GM19025 (cell line): ENCODE results near the gene ASPSCR1.

Experiments used
- ATAC-seq: cut with Tn5 transposase; IDR thresholded peaks from one replicate; pipeline ENCODE4 v1.9.1; 2021; ENCODE audit warnings: mild to moderate bottlenecking, low read depth, moderate library complexity; ENCODE audit not compliant: unreplicated experiment

ASPSCR1 gene

DNA sequence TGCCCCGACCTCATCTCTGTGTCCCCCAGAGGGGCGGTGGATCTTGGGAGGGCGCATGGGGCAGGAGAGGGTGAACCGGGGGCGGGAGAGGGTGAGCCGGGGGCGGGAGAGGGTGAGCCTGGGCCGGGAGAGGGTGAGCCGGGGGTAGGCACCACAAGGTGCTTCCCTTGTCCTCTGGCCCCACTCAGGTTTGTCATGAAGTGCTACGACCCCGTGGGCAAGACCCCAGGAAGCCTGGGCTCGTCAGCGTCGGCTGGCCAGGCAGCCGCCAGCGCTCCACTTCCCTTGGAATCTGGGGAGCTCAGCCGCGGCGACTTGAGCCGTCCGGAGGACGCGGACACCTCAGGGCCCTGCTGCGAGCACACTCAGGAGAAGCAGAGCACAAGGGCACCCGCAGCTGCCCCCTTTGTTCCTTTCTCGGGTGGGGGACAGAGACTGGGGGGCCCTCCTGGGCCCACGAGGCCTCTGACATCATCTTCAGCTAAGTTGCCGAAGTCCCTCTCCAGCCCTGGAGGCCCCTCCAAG is 18.9 kb downstream of the ASPSCR1 start:
- no peak for ATAC-seq

DNA sequence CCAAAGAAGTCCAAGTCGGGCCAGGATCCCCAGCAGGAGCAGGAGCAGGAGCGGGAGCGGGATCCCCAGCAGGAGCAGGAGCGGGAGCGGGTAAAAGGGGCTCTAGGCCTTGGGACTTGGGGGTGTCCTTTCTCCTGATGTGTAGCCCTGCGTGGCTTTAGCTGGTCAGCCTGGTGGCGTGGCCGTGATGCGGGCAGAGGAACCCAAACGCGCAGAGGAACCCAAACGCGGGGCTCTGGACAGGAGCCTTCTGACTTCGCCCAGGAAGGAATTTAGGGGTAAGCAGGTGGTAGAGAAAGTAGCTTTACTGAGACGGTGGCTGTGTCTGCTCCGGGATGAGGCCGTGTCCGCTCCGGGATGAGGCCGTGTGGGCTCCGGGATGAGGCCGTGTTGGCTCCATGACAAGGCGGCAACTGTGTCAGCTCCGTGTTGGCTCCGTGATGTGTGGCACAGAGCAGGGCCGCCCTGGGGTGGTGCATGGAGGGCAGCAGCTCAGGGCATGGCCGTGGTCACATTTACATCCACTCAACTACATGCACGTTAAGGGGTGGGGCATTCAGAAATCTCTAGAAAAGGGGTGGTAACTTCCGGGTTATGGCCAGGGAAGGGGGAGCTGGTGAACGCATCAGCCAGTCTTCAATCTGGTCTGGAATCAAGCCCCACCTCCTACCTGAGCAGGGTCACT is 19.5 kb downstream of the ASPSCR1 start:
- ATAC-seq, result no peak

DNA sequence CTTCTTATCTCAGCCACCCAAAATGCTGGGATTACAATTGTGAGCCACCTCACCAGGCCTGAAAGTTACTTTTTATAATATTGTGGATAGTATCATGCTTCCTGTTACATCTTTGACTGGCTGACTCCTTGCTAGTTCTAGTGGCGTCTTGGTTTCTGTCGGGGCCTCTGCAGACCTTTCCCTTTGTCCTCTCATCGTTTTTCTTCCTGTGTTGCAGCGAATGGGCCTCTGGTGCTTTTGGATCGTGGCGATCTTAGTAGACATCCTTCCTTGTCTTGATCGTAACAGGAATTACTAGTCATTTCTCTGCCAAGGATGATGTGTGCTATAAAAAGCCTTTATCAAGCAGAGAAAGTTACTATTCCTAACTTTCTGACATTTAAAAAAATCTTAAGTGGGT is 20.8 kb downstream of the ASPSCR1 start:
- no peak for ATAC-seq

DNA sequence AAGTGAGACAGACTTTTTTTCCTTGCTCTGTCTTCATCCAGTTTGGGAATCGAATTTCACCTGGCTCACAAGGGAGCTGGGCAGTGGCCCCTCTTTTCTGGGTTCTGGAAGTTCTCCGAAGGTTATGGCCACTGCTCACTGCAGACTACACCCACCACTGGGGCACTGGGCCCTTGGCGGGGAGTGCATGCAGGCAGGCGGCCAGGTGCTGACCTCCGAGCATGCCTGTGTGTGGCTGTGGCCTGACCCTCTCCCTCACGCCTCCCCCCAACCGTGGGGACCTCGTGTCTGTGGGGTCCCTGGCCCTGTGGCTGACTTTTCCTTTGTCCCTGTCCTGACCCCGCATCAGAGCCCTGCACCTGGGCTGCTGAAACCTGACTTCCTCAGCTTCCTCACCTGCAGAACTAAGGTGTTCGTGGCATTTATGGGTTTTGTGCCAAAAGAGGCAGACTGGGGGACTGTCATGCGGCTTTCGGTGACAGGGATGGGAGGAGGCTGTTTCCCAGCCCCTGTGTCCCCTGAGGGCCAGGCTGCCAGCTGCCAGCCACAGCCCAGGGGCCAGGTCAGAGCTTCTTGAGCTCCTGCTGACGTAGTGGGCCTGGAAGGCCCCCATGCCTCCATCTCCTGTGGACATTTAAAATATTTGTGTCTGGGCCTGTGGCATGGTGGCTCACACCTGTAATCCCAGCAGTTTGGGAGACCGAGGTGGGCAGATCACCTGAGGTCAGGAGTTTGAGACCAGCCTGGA is 21.4 kb downstream of the ASPSCR1 start:
- no peak for ATAC-seq

DNA sequence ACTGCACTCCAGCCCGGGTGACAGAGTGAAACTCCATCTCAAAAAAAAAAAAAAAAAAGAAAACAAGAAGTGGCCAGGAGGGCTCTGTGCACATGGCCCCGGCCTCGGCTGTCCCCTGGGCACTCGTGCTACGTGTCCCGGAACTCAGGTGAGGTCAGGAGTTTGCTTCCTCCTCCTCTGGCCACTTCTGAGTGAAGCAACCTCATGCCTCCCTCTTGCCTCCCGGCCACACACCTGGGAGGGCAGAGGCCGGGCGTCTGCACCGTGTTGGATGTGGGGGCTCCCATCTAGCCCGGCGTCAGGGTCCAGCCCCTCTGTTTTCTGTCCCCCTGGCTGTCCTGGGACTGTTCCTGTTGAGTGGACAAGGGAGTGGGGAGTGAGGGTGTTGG is 22.2 kb downstream of the ASPSCR1 start:
- no peak for ATAC-seq

DNA sequence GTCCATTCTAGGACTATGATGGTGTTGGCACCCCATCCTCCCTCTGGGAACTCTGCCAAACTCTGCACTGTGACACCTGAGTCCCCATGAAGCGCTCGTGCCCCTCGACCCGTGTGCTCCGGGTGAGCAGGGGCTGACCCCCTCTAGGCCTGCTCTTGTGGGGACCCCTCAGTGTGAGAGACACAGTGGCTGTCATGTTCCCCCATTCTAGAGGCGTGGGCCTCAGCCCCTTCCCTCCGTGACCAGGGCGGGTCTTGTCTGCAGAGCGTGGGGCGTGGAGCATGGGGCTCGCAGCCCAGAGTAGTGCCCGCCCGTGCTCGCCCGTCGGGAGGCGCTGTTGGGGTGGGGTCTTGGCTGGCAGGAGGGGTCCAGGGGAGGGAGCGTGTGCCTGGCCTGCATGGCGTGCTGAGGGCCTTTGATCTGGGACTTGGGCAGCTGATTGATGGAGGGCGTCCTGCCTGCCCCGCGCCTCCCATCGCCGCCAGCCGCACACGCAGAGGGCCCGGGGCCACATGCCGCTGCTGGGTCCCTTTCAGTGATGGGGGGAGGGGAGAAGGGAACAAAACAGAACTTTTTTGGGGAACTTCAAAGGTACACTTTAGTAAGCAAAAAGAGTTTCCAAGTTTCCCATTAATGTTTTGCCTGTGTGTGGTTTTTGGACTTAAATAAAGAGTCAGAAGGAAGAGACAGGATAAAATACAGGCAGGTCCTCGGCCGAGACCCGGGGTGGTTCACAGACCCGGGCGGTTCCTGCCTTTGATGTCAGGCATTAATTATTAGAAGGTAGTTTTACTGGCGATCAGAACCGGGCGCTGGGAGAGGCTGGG is 22.8 kb downstream of the ASPSCR1 start:
- no peak for ATAC-seq

DNA sequence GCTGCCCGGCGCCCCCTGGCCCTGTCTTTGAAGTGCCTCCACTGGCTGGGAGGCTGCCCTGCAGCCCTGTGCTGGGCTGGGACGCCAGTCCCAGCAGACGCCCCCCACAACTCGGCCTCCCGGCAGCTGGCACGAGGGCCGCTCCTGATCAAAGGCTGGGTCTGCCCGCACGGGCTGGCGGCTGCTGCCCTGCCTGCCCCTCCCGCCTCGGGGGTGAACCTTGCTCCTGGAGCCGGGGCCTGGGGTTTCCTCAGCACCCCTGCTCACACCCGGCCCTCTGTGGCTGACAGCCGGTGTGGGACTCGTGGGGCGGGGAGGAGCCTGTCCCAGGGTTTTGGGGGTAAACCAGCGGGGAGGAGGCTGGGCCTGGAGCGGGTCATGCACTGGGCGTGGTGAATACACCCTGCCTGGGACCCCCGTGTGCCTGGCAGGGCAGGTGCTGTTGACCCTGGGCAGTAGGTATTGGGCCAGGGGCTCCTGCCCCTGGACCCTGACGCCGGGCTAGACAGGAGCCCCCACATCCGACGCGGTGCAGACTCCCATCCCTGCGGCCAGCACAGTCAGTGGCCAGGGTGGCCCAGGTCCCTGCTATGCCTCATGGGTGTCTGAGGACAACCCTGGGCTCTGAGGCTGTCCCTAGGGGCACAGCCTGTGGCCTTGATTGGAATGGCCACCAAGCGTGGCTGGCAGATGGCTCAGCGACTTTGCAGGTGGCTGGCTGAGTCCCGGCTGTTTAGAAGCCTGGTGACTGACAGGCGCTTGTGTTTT is 23.6 kb downstream of the ASPSCR1 start:
- ATAC-seq, result no peak

DNA sequence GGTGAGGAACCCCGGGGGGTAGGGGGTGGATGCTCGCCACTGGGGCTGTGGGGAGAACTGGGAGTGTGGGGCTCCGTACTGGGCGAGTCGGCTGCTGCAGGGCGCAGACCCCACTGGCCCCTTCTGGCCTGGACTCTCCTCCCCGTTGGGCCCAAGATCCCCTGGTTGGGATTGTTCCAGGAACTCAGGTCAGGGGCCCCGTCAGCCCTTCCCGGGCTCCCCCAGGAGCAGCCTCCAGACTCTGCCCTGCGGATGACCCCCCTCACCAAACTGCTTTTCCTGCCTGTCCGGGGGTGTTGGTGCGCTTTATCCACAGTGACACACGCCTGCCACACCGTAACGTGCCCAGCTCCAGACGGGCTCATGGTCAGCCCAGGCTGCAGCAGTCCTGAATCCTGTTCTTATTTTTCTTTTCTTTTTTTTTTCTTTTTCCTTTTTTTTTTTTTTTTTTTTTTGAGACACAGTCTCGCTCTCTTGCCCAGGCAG is 24.2 kb downstream of the ASPSCR1 start:
- ATAC-seq, result no peak

DNA sequence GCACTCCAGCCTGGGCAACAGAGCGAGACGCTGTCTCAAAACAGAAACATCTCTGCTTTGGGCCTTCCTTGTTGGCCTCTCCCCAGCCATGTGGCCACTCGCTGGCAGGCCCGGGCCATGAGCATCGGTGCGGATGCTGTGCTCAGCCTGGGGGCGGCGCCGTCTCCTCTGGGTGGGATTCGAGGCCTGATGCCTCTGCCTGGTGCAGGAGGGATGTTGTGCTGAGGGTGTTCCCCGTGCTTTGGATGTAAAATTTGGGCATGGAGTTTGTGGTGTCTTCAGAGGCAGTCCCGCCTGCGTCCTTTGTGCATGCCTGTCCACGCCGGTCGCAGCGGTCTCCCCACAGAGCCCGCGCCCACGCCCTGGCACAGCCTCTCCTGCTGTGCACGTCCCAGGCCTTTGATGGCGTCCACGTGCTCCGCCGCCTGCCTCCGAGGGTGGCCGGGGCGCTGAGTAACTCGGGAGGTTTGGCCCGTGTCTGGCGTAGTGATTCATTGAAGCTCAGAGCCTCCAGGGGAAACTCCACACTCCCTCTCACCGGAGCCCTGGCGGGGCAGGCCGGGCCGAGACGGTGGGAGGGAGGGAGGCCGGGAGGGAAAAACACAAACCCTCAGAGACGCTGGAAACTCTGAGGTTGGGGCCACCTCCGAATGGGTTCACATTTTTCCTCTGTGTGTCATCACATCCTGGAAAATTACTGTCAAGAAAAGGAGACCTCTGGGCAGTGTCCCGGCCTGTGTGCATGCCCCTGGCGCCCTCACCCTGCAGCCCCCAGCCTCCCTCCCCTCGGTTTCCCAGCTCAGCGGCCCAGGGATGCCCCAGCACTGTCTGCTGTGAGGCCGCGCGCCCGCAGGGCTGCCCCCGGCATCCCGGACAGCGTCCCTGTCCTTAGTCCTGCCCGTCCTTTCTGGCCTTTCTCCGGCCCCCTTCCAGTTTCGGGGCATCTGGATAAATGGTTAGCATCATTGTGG is 26.3 kb downstream of the ASPSCR1 start:
- ATAC-seq, result no peak

DNA sequence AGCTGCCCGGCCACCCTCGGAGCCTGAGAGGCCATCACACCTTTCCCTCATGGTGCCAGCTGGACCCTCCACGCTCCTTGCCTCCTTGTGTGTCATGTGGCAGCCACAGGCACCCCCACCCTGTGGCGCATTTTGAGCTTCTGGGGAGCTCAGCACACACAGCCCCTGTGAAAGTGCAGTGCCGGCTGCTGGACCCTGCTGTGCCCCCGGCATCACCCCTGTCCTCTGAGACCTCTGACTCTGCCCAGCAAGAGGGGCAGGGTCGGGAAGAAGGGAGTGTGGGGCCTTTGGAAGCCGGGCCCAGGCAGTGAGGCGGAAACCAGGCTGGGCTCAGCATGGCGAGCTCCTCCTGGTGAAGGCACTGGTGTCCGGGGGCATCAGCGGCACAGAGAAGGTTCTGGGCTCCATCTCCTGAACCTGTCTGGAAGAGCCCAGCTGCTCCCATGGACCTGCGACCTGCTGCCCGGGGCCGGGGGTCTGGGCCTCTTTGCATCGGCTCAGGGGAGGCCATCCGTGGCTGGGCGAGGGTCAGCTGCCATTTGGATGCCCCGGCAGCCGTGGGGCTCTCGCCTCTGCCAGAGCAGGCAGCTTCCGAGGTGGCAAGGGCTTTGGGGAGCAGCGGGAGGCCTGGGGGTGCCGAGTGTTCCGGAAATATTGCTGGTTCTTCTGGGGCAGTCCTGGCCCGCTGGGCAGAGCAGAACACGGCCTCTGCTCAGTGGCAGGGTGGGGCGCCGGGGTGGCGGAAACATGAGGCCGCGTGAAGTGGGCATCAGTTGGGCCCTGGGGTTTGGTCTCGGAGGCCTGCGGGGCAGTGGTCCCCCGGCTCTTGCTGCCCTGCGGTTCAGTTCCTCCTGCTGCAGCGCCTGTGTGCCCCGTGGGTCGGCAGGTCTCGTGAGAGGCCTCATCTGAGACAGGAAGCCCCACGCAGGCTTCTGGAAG is 27.4 kb downstream of the ASPSCR1 start:
- no peak for ATAC-seq

DNA sequence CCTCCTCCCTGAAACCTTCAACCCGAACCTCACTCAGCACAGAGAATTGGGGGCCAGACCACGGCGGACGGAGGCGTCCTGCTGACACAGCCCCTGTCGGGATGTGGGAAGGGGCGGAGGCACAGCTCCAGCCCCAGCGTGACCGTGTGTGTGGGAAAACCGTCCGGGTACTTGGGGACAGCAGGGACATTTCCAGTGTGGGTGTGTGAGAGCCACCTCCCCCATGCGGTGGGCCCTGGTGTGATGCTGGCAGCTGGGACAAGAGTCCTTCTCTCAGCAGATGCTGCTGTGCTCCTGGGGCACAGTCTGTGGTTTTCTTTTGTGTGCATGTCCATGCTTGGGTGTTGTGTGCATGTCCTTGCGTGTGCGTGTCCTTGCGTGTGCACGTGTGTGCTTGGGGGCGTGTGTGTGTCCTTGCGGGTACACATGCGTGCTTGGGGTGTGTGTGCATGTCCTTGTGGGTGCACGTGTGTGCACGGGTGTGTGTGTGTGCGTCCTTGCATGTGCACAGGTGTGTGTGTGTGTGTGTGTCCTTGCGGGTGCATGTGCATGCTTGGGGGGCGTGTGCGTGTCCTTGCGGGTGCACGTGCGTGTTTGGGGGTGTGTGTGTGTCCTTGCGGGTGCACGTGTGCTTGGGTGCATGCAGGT is 28.4 kb downstream of the ASPSCR1 start:
- ATAC-seq, result no peak

DNA sequence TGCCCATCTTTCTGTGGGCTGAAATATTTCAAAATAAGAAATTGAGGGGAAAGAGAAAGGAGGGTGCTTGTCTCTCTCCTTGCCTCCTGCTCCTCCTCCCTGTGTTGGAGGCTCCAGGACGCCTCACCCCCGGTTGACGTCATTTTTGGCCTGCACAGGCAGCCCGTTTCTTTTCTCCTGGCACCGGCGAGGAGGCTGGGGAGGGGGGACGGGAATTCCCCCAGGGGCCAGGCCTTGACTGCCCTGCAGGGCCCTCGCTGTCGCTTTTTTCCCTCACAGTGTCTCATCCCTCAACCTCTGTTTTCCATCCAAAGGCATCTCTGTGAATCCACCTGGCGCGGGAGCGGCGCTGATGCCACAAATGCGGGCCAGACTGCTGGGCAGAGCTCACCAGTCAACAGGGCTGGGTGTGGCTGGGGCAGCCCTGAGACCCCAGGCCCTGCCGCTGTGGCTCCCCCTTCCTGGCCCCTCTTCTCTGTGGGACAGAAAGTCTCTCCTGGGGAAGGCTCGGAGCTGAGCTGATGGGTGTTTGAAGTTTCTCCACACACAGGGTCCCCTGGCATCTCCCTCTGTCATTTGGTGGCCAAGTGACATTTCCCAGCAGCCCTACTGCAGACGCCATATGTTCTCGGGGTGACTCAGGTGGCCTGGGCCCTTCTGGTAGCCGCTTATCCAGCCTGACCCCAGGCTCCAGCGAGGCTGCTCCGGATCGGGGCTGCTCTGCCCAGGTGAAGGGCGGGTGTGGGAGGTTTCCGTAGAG is 29.2 kb downstream of the ASPSCR1 start:
- no peak for ATAC-seq

DNA sequence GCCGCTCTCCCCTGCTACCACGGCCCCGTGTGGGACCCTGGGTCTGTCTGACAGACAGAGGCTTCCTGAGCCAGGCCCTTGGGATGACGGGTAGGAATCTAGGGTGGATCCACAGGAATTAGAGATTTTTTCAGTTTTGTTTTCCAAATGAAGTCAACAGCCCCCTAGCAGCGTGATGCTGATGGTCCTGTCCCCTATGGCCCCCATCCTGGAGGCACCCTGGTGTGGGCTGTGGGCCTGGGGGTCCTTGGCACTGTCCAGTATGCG is 29.7 kb downstream of the ASPSCR1 start:
- no peak for ATAC-seq

DNA sequence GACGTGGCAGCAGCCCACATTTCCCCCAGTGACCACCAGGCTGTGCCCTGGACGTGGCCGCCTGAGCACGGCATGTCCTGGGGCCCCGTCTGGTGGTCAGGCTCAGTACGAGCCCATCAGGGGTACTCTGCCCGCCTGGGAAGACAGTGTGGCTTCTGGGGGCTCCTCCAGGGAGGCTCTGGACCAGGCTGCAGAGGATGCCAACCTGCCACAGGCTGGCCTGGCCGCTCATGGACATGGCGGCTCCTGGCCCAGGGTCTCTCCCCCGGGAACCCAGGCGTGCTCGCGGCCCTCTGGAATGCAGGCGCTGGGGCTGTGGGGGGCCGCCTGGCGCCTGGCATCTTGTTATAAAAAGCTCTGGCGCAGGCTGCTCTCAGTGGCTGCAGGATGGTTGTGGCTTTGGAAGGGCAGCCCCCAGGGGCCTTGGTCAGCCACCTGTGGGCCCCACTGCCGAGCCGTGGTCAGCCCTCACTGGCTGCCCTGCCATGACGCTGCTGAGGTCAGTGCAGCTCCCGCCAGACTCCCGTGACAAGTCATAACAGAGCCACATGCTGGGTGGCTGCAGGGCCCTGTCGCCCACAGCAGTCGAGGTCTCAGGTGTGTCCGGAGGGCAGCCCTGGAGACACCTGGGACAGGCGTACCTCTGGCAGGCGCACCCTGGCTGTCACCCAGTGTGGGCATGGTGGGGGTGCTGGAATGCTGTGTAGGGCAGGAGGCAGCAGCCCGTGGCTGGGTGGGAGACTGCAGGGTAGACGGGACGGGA is 30.2 kb downstream of the ASPSCR1 start:
- no peak for ATAC-seq

DNA sequence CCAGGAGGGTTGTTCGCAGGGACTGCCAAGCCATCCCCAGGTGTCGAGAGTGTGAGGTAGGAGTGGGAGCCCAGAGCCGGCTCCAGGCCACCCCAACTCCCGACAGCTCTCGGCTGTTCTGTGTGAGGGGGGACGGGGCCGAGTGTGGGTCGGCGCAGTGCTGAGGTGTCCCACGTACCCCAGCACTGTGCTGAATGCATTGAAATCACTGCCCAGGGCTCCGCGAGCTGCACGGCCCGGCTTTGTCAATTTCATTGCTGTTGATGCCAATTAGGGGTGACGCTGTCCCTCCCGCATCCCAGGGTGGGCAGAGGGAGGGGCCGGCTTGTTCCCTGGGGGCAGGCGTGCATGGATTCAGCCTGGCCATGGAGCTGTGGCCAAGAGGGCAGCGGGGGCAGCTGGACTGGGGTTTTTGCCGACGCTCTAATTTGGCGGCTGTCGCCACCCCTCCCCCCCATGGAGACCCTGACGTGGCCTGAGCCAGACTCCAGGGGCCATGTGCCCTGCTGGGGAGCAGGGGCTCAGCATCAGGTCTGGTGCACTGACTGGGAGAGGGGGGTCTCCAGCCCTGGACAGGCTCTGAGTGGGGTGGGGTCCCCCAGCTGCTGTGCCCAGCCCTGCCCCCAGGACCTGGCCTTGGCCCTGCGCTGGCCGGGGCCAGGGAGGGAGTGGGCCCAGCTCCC is 31.0 kb downstream of the ASPSCR1 start:
- no peak for ATAC-seq

DNA sequence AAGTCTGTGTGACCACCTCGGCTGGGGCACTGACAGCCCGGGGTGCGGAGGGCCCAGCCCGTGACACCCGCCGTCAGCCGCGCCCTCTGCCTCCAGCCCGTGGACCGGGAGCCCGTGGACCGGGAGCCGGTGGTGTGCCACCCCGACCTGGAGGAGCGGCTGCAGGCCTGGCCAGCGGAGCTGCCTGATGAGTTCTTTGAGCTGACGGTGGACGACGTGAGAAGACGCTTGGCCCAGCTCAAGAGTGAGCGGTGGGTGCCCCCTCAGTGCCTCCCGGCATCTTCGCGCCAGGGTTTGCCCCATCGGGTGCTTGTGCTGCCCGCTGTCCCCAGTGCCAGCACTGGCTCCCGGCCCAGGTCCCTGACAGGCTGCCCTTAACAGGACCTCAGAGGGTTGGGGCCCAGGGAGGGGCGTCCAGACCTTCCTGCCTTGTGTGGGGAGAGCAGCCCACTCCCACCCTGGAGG is 31.5 kb downstream of the ASPSCR1 start:
- no peak for ATAC-seq
